GM10847 (cell line): ENCODE results near the gene ALPL.

Source experiments
- POLR2A ChIP-seq: IDR thresholded peaks from 2 replicates; pipeline ENCODE4 v1.6.1; 2011; ENCODE audit not compliant: insufficient read length; ENCODE audit errors: extremely low read depth

Gene ALPL

GRCh38 chr1:21594501-21594900 lies 85.3 kb downstream of the ALPL start:
- no peak for TF ChIP-seq POLR2A

GRCh38 chr1:21594935-21595897 lies 86.0 kb downstream of the ALPL start:
- TF ChIP-seq POLR2A: no peak

GRCh38 chr1:21596174-21596573 lies 87.0 kb downstream of the ALPL start:
- TF ChIP-seq POLR2A: no peak

GRCh38 chr1:21596628-21597027 lies 87.4 kb downstream of the ALPL start:
- TF ChIP-seq POLR2A: no peak

GRCh38 chr1:21597753-21598152 lies 88.5 kb downstream of the ALPL start:
- no peak for TF ChIP-seq POLR2A

GRCh38 chr1:21598417-21598816 lies 89.2 kb downstream of the ALPL start:
- no peak for TF ChIP-seq POLR2A

GRCh38 chr1:21598904-21599303 lies 89.7 kb downstream of the ALPL start:
- no peak for TF ChIP-seq POLR2A

GRCh38 chr1:21599402-21599801 lies 90.2 kb downstream of the ALPL start:
- no peak for TF ChIP-seq POLR2A

- TF ChIP-seq POLR2A: no peak
Observed at GRCh38 chr1:21601278-21602048, 92.2 kb downstream of the ALPL start.

GRCh38 chr1:21603177-21604138 lies 94.2 kb downstream of the ALPL start:
- TF ChIP-seq POLR2A: no peak

- TF ChIP-seq POLR2A: no peak
Observed at GRCh38 chr1:21604208-21604957, 95.2 kb downstream of the ALPL start.

- TF ChIP-seq POLR2A: no peak
Observed at GRCh38 chr1:21605012-21605715, 95.9 kb downstream of the ALPL start.

GRCh38 chr1:21605964-21606705 lies 96.9 kb downstream of the ALPL start:
- no peak for TF ChIP-seq POLR2A
